Thyroid gland (tissue), 4 donors: ENCODE data around the gene ST6GALNAC3.

Experiments
- POLR2A ChIP-seq, 2 donors: fragments of 450-650 bp; IDR thresholded peaks; one replicate each; pipeline ENCODE4 v1.6.1; 2017; ENCODE audit warnings: antibody characterized with exemption in 2 of 2, mild to moderate bottlenecking in 2 of 2, moderate library complexity in 1 of 2
- TF ChIP-seq, protein P1 (sequence below), 6 experiments: fragments of 200-600 bp in 3 of 6; fragments of 450-650 bp in 3 of 6; sonication (generic) in 3 of 6; IDR thresholded peaks; one replicate each; pipeline ENCODE4 v1.5.1; 2016 to 2019; ENCODE audit warnings: antibody characterized with exemption in 6 of 6, mild to moderate bottlenecking in 2 of 6, inconsistent platforms in 1 of 6, moderate library complexity in 1 of 6

DNA sequence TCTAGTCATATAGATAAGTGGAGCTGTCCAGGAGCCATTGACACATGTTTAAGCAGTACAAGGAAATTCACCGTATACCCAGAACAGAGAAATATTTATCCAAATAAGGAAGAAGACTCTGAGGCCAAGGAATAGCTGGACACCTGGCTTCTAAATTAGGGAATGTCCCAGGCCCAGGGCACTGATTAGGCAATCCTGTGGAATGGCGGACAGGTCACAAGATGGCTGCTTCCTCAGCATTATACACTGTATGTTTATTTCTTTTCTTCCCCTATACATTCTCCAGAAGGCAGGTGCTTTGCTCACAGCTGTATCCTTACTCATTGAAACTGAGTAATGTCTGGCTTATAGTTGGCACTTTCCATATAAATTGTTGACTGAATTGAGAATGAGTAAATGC is 59.4 kb downstream of the ST6GALNAC3 start:
- TF ChIP-seq, protein P1, sequence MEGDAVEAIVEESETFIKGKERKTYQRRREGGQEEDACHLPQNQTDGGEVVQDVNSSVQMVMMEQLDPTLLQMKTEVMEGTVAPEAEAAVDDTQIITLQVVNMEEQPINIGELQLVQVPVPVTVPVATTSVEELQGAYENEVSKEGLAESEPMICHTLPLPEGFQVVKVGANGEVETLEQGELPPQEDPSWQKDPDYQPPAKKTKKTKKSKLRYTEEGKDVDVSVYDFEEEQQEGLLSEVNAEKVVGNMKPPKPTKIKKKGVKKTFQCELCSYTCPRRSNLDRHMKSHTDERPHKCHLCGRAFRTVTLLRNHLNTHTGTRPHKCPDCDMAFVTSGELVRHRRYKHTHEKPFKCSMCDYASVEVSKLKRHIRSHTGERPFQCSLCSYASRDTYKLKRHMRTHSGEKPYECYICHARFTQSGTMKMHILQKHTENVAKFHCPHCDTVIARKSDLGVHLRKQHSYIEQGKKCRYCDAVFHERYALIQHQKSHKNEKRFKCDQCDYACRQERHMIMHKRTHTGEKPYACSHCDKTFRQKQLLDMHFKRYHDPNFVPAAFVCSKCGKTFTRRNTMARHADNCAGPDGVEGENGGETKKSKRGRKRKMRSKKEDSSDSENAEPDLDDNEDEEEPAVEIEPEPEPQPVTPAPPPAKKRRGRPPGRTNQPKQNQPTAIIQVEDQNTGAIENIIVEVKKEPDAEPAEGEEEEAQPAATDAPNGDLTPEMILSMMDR (IDR thresholded peaks at IDR 0.05), result no peak
- no peak for TF ChIP-seq POLR2A (IDR thresholded peaks at IDR 0.05)
